Breast epithelium (tissue), 4 donors: ENCODE measurements around the gene PRRT1. TPM values are rescaled to one million over a fixed set of nuclear protein-coding genes. Genes with fewer than 3 reads are reported as not detected.
A peak's percentile ranks its signal among the peaks of the same experiment; 100 is the strongest.

Source experiments
- DNase-seq, 2 donors: peaks; one replicate each; pipeline ENCODE4 v3.0.0-alpha.2; 2019; ENCODE audit warnings: low spot score in 2 of 2
- H3K27ac ChIP-seq, 2 donors: fragments of 200-600 bp; sonication (generic) in 1 of 2; one replicate each; pipeline ENCODE4 v1.5.1; 2016 to 2019; ENCODE audit warnings: mild to moderate bottlenecking in 1 of 2
- H3K27me3 ChIP-seq, 2 donors: fragments of 200-600 bp; sonication (generic) in 1 of 2; one replicate each; pipeline versions ENCODE4 v1.5.1 to v1.6.0; 2017 to 2019; ENCODE audit warnings: control low read depth in 1 of 2, mild to moderate bottlenecking in 1 of 2
- H3K36me3 ChIP-seq: fragments of 200-600 bp; one replicate; pipeline ENCODE4 v1.5.1; 2019
- H3K4me1 ChIP-seq, 2 donors: fragments of 200-600 bp; sonication (generic); one replicate each; pipeline ENCODE4 v1.5.1; 2016 to 2019; ENCODE audit warnings: control low read depth in 1 of 2
- H3K4me3 ChIP-seq, 3 donors: fragments of 200-600 bp; sonication (generic); 1 replicate in 2 of 3; 2 replicates in 1 of 3; pipeline ENCODE4 v1.5.1; 2016 to 2019; ENCODE audit warnings: mild to moderate bottlenecking in 3 of 3, moderate library complexity in 2 of 3
- H3K9me3 ChIP-seq, 2 donors: fragments of 200-600 bp; sonication (generic) in 1 of 2; one replicate each; pipeline ENCODE4 v1.5.1; 2016 to 2019; ENCODE audit warnings: control low read depth in 1 of 2
- POLR2A ChIP-seq: fragments of 450-650 bp; IDR thresholded peaks from one replicate; pipeline ENCODE4 v1.6.1; 2016; ENCODE audit warnings: antibody characterized with exemption, mild to moderate bottlenecking, moderate library complexity
- POLR2AphosphoS5 ChIP-seq, 3 donors: sonication (generic); formaldehyde crosslinking; IDR thresholded peaks; one replicate each; pipeline ENCODE4 v1.6.1; 2017; ENCODE audit warnings: antibody characterized with exemption in 3 of 3
- intact Hi-C: fragments of 100-400 bp; cut with DNase I; formaldehyde crosslinking; loops from one replicate; pipeline ENCODE4 v1.15.1; 2023; ENCODE audit warnings: low total_unique reads
- total RNA-seq, 3 donors: library from RNA; depleted of rRNA; stranded (reverse); fragments of >200 nt; gene quantifications; one replicate each; pipeline ENCODE4 v1.1.0, GENCODE V29; 2016
- TF ChIP-seq, protein P1 (sequence below), 3 donors: fragments of 450-650 bp; IDR thresholded peaks; one replicate each; pipeline ENCODE4 v1.5.1; 2016 to 2017; ENCODE audit warnings: antibody characterized with exemption in 3 of 3, mild to moderate bottlenecking in 3 of 3, moderate library complexity in 3 of 3

The PRRT1 gene
- total RNA-seq: 1 to 10 TPM in 2 of 3 donors, under 1 TPM in 1; 0.48 to 2.8 (median 1.3) TPM

DNA sequence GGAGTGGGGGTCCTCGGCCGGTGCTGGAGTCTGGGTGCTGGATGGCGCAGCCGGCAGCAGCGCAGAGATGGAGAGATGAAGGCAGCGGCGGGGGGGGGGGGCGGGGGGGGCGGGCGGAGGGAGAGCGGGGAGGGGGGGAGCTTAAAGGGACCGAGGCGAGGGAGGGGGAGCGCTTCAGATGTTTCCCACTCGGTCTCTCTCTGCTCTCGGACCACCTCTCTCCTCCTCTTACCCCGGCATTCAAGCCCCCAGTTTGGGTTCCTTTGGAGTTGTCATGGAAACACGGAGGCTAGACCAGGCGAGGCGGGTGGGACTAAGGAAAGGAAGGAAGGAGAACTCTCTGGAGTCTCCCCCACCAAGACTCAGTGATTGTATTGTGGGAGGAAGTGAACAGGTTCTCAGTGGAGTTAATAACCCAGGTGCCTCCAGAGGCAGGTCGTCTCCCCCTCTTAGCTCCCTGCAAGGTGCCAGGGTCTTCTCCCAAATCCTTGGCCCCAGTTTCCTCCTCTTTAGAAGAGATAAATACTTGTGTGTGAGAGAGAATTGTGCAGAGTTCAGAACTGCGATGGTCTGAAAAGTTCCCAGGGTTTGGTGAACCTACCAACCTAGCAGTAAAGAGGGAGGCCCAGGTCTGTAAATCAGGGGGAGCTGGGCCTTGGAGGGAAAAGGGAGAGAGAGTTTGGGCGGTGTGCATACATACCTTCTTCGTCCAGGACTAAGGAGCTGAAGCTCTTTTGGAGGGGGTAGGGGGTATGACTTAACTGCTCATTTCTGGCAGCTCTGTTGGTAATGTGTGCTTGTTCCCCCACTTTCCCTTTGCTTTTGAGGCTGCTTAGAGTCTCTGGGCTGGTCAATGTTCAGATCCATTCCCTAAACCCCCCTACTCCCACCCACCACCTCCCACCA is at the start of gene PRRT1:
TSS of gene PRRT1 (minus strand) at position 77 of the 906 bp plus-strand sequence. CDS start 112 bp downstream, outside the sequence.
- TF ChIP-seq, protein P1, sequence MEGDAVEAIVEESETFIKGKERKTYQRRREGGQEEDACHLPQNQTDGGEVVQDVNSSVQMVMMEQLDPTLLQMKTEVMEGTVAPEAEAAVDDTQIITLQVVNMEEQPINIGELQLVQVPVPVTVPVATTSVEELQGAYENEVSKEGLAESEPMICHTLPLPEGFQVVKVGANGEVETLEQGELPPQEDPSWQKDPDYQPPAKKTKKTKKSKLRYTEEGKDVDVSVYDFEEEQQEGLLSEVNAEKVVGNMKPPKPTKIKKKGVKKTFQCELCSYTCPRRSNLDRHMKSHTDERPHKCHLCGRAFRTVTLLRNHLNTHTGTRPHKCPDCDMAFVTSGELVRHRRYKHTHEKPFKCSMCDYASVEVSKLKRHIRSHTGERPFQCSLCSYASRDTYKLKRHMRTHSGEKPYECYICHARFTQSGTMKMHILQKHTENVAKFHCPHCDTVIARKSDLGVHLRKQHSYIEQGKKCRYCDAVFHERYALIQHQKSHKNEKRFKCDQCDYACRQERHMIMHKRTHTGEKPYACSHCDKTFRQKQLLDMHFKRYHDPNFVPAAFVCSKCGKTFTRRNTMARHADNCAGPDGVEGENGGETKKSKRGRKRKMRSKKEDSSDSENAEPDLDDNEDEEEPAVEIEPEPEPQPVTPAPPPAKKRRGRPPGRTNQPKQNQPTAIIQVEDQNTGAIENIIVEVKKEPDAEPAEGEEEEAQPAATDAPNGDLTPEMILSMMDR (IDR thresholded peaks at IDR 0.05): no peak
- TF ChIP-seq POLR2A (no peak), POLR2AphosphoS5 (IDR thresholded peaks at IDR 0.05) (no peak)
- H3K9me3 ChIP-seq: no peaks in the 10 kb centered on the region
- intact Hi-C loops: no loop called here
- H3K36me3 ChIP-seq: no peaks in the 10 kb centered on the region
- H3K4me1 ChIP-seq: peaks cover 0 to 11% of the 10 kb centered on the region in 2 donors
- no peak for DNase-seq
- H3K27me3 ChIP-seq: no peaks in the 10 kb centered on the region
- H3K27ac ChIP-seq: peak within 1 kb of the TSS; percentile 89 to 98
- H3K4me3 ChIP-seq: peak within 1 kb of the TSS; percentile 76 to 84 (median 82)

DNA sequence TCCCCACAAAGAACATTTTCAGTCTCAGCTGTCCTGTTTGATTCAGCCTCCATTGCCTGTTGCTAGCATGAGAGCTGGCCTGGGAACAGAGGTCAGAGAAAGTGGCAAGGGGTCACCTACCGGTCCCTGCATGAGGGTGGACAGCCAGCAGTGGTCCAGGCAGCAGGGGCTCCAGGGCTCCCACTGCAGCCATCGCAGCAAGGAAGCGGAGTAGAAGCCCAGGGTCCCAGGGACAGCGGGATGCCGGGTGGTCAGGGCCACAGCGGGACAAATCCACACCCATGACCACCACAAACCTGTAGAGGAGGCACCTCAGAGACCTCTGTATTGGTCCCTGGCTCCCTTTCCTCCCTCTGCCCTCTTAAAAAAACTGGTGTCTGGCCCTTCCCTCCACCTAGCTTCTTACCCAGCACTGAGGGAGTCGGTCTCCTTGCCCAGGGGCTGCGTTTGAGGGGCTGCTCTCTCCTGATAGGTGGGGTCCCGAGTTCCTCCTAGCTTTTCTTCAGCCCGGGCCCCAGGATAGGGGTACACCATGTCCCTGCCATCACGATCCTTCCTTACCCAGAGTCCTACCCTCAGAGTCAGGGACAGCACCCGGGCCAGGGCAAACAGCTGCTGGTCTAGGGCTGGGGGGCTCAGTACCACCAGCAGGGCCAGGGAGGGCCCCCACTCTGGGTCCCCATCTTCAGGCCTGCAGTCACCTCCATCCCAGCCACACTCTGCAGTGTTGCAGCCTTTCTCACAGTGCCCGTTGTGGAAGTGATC is 49.2 kb upstream of the PRRT1 start:
- no peaks in the 10 kb centered on the region for H3K9me3 ChIP-seq
- H3K4me3 ChIP-seq: no peak overlapping the region
- no peaks in the 10 kb centered on the region for H3K36me3 ChIP-seq
- no peaks in the 10 kb centered on the region for H3K27me3 ChIP-seq
- DNase-seq: no peak
- intact Hi-C loops: no loop called here
- peaks cover 0 to 3% of the 10 kb centered on the region in 2 donors for H3K4me1 ChIP-seq
- TF ChIP-seq POLR2AphosphoS5 (IDR thresholded peaks at IDR 0.05) (no peak), POLR2A (no peak)
- TF ChIP-seq, protein P1 (IDR thresholded peaks at IDR 0.05): no peak
- H3K27ac ChIP-seq: no peak overlapping the region

DNA sequence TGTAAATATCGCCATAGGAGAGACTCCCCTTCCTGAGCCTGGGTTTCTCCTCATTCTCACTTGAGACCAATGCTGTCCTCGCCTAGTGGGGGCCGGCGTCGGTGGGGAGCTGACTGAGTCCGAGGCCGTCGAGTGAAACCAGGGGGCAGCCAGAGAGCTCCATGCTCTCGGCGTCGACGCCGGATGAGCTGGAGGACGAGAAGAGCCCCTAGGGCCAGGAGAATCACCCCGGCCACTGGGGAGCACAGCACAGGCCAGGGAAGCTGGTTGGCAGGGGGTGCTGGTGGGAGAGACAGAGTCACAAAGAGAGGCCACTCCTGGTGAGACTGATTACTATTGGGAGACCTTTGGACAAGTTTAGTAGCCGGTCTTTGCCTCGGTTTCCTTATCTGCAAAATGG is 47.1 kb upstream of the PRRT1 start:
- no peaks in the 10 kb centered on the region for H3K9me3 ChIP-seq
- H3K36me3 ChIP-seq: no peaks in the 10 kb centered on the region
- intact Hi-C loops: no loop called here
- H3K27ac ChIP-seq: no peak overlapping the region
- peaks cover 3 to 6% of the 10 kb centered on the region in 2 donors for H3K4me1 ChIP-seq
- TF ChIP-seq, protein P1 (IDR thresholded peaks at IDR 0.05): no peak
- no peaks in the 10 kb centered on the region for H3K27me3 ChIP-seq
- DNase-seq: no peak
- no peak overlapping the region for H3K4me3 ChIP-seq

DNA sequence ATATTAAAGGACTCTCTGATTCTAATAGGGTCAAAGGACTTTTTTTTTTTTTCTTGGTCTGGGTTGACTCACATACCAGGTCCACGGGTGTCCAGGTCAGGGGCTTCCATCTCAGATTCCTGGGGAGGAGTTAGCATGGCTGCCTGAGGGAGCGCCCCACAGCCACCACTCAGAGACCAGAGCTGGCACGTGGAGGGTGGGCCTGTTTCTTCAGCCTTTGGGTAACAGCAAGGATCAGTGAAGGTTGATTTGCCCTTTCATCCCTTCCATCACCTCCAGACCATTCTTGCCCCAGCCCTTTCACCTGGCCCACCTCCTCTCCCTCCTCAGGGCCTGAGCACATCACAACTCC is 46.6 kb upstream of the PRRT1 start:
- H3K4me3 ChIP-seq: no peak overlapping the region
- intact Hi-C loops: no loop called here
- H3K27ac ChIP-seq: no peak overlapping the region
- peaks cover 3 to 6% of the 10 kb centered on the region in 2 donors for H3K4me1 ChIP-seq
- H3K27me3 ChIP-seq: no peaks in the 10 kb centered on the region
- no peaks in the 10 kb centered on the region for H3K36me3 ChIP-seq
- H3K9me3 ChIP-seq: no peaks in the 10 kb centered on the region
- DNase-seq: no peak
- TF ChIP-seq POLR2A (no peak), POLR2AphosphoS5 (IDR thresholded peaks at IDR 0.05) (no peak)
- TF ChIP-seq, protein P1 (IDR thresholded peaks at IDR 0.05): no peak
